Measurements from ENCODE around the gene CDC42SE1. TPM values are rescaled to one million over a fixed set of nuclear protein-coding genes. Genes with fewer than 3 reads are reported as not detected.

Gene CDC42SE1
- total and polyA plus RNA-seq, 9 of the 15 experiments (the other 6 are each of a cell fraction or from before 2014, with no cell fraction given) = 78.1 to 189 (median 114) TPM

DNA sequence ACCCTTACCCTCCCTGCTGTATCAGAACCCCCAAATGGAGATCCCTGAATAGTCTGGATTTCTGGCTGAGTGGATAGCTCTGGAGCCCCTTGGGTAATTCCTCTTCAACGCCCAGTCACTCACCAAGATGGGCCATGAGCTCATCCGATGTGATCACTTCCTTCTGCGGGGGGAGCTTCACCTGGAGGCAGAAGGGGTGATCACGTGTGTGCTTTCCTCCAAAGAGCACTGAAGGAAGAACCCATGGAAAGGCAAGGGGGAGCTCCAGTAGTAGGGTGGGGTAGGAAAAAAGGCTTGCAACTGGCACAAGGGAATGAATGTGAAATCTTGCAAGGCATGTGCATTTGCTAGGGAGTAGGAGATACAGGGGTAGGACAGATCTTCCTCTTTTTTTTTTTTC is 57.8 kb downstream of the CDC42SE1 start (continued):
- TF ChIP-seq ZNF175 (CRISPR knock-in tag; IDR thresholded peaks at IDR 0.05; ENCODE audit: low read depth) (peak; percentile 38; the same call in 1 of the 2 replicates), GABPB1 (CRISPR knock-in tag; IDR thresholded peaks at IDR 0.05) (peak; percentile 55; the same call in 1 of the 2 replicates), ARID1B (IDR thresholded peaks at IDR 0.05) (peak; percentile 54), SLC30A9 (CRISPR knock-in tag; IDR thresholded peaks at IDR 0.05) (no peak), CBX8 (IDR thresholded peaks at IDR 0.05; ENCODE audit: borderline replicate concordance, extremely low read depth, low read depth, low read length, poor library complexity, severe bottlenecking) (no peak), RAD51 (IDR thresholded peaks at IDR 0.05; ENCODE audit: borderline replicate concordance, low read depth) (peak; percentile 83), SMARCA4 (IDR thresholded peaks at IDR 0.05) (peak; percentile 75), L3MBTL2 (IDR thresholded peaks at IDR 0.05) (peak; percentile 37; the same call in 1 of the 2 replicates), ZNF384 (IDR thresholded peaks at IDR 0.05; ENCODE audit: low read depth, low read length) (peak; percentile 46; the same call in 1 of the 2 replicates), CBFA2T2 (conservative IDR thresholded peaks at IDR 0.05) (peak; percentile 37; the same call in 1 of the 2 replicates), CGGBP1 (CRISPR knock-in tag; IDR thresholded peaks at IDR 0.05) (no peak), MEIS2 (IDR thresholded peaks at IDR 0.05; ENCODE audit: partially characterized antibody) (peak; percentile 41), MYC (IDR thresholded peaks at IDR 0.05; ENCODE audit: low read depth, low read length) (peak; percentile 27; the same call in 1 of the 2 replicates), MYC (CRISPR knock-in tag; IDR thresholded peaks at IDR 0.05; ENCODE audit: borderline replicate concordance, low read depth) (no peak), ZNF778 (CRISPR knock-in tag; IDR thresholded peaks at IDR 0.05) (no peak), CREB3L1 (IDR thresholded peaks at IDR 0.05; ENCODE audit: borderline replicate concordance, low read depth) (no peak), ZNF239 (CRISPR knock-in tag; IDR thresholded peaks at IDR 0.05) (no peak), DPF2 (IDR thresholded peaks at IDR 0.05) (peak; percentile 76), BRD9 (IDR thresholded peaks at IDR 0.05; ENCODE audit: low read depth, partially characterized antibody) (peak; percentile 28), ZNF445 (CRISPR knock-in tag; IDR thresholded peaks at IDR 0.05; ENCODE audit: low read depth) (no peak)
- TF ChIP-seq, protein P1, sequence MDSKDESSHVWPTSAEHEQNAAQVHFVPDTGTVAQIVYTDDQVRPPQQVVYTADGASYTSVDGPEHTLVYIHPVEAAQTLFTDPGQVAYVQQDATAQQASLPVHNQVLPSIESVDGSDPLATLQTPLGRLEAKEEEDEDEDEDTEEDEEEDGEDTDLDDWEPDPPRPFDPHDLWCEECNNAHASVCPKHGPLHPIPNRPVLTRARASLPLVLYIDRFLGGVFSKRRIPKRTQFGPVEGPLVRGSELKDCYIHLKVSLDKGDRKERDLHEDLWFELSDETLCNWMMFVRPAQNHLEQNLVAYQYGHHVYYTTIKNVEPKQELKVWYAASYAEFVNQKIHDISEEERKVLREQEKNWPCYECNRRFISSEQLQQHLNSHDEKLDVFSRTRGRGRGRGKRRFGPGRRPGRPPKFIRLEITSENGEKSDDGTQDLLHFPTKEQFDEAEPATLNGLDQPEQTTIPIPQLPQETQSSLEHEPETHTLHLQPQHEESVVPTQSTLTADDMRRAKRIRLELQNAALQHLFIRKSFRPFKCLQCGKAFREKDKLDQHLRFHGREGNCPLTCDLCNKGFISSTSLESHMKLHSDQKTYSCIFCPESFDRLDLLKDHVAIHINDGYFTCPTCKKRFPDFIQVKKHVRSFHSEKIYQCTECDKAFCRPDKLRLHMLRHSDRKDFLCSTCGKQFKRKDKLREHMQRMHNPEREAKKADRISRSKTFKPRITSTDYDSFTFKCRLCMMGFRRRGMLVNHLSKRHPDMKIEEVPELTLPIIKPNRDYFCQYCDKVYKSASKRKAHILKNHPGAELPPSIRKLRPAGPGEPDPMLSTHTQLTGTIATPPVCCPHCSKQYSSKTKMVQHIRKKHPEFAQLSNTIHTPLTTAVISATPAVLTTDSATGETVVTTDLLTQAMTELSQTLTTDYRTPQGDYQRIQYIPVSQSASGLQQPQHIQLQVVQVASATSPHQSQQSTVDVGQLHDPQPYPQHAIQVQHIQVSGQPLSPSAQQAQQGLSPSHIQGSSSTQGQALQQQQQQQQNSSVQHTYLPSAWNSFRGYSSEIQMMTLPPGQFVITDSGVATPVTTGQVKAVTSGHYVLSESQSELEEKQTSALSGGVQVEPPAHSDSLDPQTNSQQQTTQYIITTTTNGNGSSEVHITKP (IDR thresholded peaks at IDR 0.05; ENCODE audit: partially characterized antibody) = peak; percentile 97
- TF ChIP-seq, protein P2, sequence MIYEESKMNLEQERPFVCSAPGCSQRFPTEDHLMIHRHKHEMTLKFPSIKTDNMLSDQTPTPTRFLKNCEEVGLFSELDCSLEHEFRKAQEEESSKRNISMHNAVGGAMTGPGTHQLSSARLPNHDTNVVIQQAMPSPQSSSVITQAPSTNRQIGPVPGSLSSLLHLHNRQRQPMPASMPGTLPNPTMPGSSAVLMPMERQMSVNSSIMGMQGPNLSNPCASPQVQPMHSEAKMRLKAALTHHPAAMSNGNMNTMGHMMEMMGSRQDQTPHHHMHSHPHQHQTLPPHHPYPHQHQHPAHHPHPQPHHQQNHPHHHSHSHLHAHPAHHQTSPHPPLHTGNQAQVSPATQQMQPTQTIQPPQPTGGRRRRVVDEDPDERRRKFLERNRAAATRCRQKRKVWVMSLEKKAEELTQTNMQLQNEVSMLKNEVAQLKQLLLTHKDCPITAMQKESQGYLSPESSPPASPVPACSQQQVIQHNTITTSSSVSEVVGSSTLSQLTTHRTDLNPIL (CRISPR knock-in tag; IDR thresholded peaks at IDR 0.05) = no peak

Measured in K562 (cell line).